ENCODE measurements around the gene ROPN1L. TPM values are rescaled to one million over a fixed set of nuclear protein-coding genes. Genes with fewer than 3 reads are reported as not detected.

The ROPN1L gene
- total RNA-seq, 1 experiment from 2014 or later: 0.82 TPM

- ChIA-PET CTCF (no interaction called here), POLR2A (interaction anchor here (1.0 kb wide), 1 partner anchor 19 kb away, joined by 3 read pairs; no protein-coding TSS in a partner anchor)
- H3K27me3 Mint-ChIP-seq (ENCODE audit: insufficient read depth, unreplicated experiment): no peaks in the 10 kb centered on the region
- no peaks in the 10 kb centered on the region for H3K9me3 Mint-ChIP-seq (ENCODE audit: unreplicated experiment)
- H3K27ac Mint-ChIP-seq (ENCODE audit: low read depth, unreplicated experiment): no peak overlapping the region
- no peaks in the 10 kb centered on the region for H3K36me3 Mint-ChIP-seq (ENCODE audit: insufficient read depth, unreplicated experiment)
- DNase-seq (ENCODE audit: unreplicated experiment): no peak
- intact Hi-C loops (cut with micrococcal nuclease): no loop called here
- H3K4me1 Mint-ChIP-seq (ENCODE audit: insufficient read depth, unreplicated experiment): no peaks in the 10 kb centered on the region
- no peak for TF ChIP-seq CTCF (IDR thresholded peaks at IDR 0.05; ENCODE audit: unreplicated experiment)
- no TSS peak for BruUV-seq (replicated peaks)
- H3K4me3 Mint-ChIP-seq (ENCODE audit: unreplicated experiment): no peak overlapping the region
These were observed 66.0 kb downstream of the ROPN1L start for GRCh38 chr5:10507575-10508096.

GRCh38 chr5:10509575-10509974 is 67.9 kb downstream of the ROPN1L start:
- TF ChIP-seq CTCF (IDR thresholded peaks at IDR 0.05; ENCODE audit: unreplicated experiment): no peak
- no peaks in the 10 kb centered on the region for H3K27me3 Mint-ChIP-seq (ENCODE audit: insufficient read depth, unreplicated experiment)
- POLR2A ChIA-PET: interaction anchor here (1.3 kb wide), 1 partner anchor 42 kb away, joined by 3 read pairs; no protein-coding TSS in a partner anchor
- BruUV-seq (replicated peaks): no TSS peak
- H3K4me1 Mint-ChIP-seq (ENCODE audit: insufficient read depth, unreplicated experiment): no peaks in the 10 kb centered on the region
- H3K4me3 Mint-ChIP-seq (ENCODE audit: unreplicated experiment): no peak overlapping the region
- CTCF ChIA-PET: interaction anchor here (0.6 to 1.0 kb wide), 3 partner anchors 11 to 38 kb away, joined by 3 to 6 read pairs (median 4); no protein-coding TSS in a partner anchor
- no peaks in the 10 kb centered on the region for H3K36me3 Mint-ChIP-seq (ENCODE audit: insufficient read depth, unreplicated experiment)
- DNase-seq (ENCODE audit: unreplicated experiment): no peak
- intact Hi-C loops (cut with micrococcal nuclease): no loop called here
- peak overlapping the region; percentile 3 for H3K27ac Mint-ChIP-seq (ENCODE audit: low read depth, unreplicated experiment)
- H3K9me3 Mint-ChIP-seq (ENCODE audit: unreplicated experiment): no peaks in the 10 kb centered on the region

- H3K36me3 Mint-ChIP-seq (ENCODE audit: insufficient read depth, unreplicated experiment): no peaks in the 10 kb centered on the region
- H3K27me3 Mint-ChIP-seq (ENCODE audit: insufficient read depth, unreplicated experiment): no peaks in the 10 kb centered on the region
- ChIA-PET CTCF (no interaction called here), POLR2A (no interaction called here)
- intact Hi-C loops (cut with micrococcal nuclease): no loop called here
- H3K9me3 Mint-ChIP-seq (ENCODE audit: unreplicated experiment): no peaks in the 10 kb centered on the region
- H3K4me1 Mint-ChIP-seq (ENCODE audit: insufficient read depth, unreplicated experiment): no peaks in the 10 kb centered on the region
- no TSS peak for BruUV-seq (replicated peaks)
- H3K27ac Mint-ChIP-seq (ENCODE audit: low read depth, unreplicated experiment): no peak overlapping the region
- DNase-seq (ENCODE audit: unreplicated experiment): no peak
- no peak overlapping the region for H3K4me3 Mint-ChIP-seq (ENCODE audit: unreplicated experiment)
- TF ChIP-seq CTCF (IDR thresholded peaks at IDR 0.05; ENCODE audit: unreplicated experiment): no peak
These were observed 70.3 kb downstream of the ROPN1L start for GRCh38 chr5:10511741-10512640.
